SU-DHL-6 (cell line): ENCODE data around the gene SCARB2.

Experiments
- CTCF ChIP-seq: fragments of 200-600 bp; sonication (generic); IDR thresholded peaks from one replicate; pipeline ENCODE4 v1.5.1; 2017; ENCODE audit warnings: antibody characterized with exemption, mild to moderate bottlenecking, low read length, moderate library complexity; ENCODE audit not compliant: insufficient read depth, poor library complexity, severe bottlenecking
- EZH2phosphoT487 ChIP-seq: fragments of 200-600 bp; sonication (generic), shearing (Covaris generic); conservative IDR thresholded peaks from 2 replicates; pipeline ENCODE4 v1.6.1; 2018; ENCODE audit warnings: mild to moderate bottlenecking, antibody characterized with exemption, low read length, moderate library complexity, mixed read lengths

- TF ChIP-seq CTCF (no peak), EZH2phosphoT487 (no peak)
Measured at GRCh38 chr4:76205476-76205875, 8.1 kb downstream of the SCARB2 start.
